GM12891 (cell line): ENCODE data around the gene SEMA5A.

Source experiments
- POLR2A ChIP-seq: IDR thresholded peaks from 2 replicates; pipeline ENCODE4 v1.6.1; 2011; ENCODE audit warnings: low read depth, low read length, control low read depth
- TAF1 ChIP-seq: IDR thresholded peaks from 2 replicates; pipeline ENCODE4 v1.6.1; 2011; ENCODE audit warnings: low read depth, low read length, control low read depth

DNA sequence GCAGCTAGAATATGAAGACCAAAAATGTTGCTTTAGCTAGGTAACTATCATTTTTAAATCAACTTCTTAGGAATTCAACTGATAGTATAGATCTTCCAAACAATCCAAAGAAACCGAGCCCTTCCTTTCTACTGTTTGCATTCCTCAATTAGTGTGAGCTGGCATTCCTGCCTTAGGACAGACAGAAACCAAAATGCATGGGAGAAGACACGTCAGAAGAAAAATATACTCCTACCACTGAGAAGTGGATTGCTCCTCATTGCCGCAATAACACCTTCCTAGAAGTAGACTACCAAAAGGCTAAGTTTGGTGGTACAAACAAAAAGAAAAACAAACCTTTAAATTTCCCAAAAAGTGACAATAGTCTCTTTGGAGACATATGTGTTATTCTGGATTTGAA, 440.0 kb downstream of the SEMA5A start:
- no peak for TF ChIP-seq POLR2A
- no peak for TF ChIP-seq TAF1
